ENCODE results near the gene MAP2.

- TF ChIP-seq FOXP4 (CRISPR knock-in tag; IDR thresholded peaks at IDR 0.05), result no peak
- no peak for TF ChIP-seq CEBPB (IDR thresholded peaks at IDR 0.05; ENCODE audit: borderline replicate concordance, low read depth, low read length)
- no peak for TF ChIP-seq ZC3H4 (CRISPR knock-in tag; IDR thresholded peaks at IDR 0.05; ENCODE audit: borderline replicate concordance)
- TF ChIP-seq, protein P1, sequence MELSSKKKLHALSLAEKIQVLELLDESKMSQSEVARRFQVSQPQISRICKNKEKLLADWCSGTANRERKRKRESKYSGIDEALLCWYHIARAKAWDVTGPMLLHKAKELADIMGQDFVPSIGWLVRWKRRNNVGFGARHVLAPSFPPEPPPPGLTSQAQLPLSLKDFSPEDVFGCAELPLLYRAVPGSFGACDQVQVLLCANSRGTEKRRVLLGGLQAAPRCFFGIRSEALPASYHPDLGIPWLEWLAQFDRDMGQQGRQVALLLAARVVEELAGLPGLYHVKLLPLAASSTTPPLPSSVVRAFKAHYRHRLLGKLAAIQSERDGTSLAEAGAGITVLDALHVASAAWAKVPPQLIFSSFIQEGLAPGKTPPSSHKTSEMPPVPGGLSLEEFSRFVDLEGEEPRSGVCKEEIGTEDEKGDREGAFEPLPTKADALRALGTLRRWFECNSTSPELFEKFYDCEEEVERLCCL (CRISPR knock-in tag; IDR thresholded peaks at IDR 0.05; ENCODE audit: borderline replicate concordance), result no peak
- TF ChIP-seq TFAP4 (IDR thresholded peaks at IDR 0.05; ENCODE audit: borderline replicate concordance, low read depth), result no peak
- TF ChIP-seq ZNF232 (CRISPR knock-in tag; IDR thresholded peaks at IDR 0.05; ENCODE audit: borderline replicate concordance), result no peak
Observed at GRCh38 chr2:209442939-209443338, 19.1 kb downstream of the MAP2 start.

All from HepG2 (cell line).